HG03135 (cell line): ENCODE data around the gene KLK7.
"Not testable (repeated sequence)": the region's sequence is repeated elsewhere in the genome, so short reads cannot be mapped to it uniquely, and the experiment has no call there.

Source experiments
- ATAC-seq: cut with Tn5 transposase; IDR thresholded peaks from one replicate; pipeline ENCODE4 v1.9.1; 2021; ENCODE audit warnings: mild to moderate bottlenecking, moderate library complexity; ENCODE audit not compliant: unreplicated experiment

The KLK7 gene

DNA sequence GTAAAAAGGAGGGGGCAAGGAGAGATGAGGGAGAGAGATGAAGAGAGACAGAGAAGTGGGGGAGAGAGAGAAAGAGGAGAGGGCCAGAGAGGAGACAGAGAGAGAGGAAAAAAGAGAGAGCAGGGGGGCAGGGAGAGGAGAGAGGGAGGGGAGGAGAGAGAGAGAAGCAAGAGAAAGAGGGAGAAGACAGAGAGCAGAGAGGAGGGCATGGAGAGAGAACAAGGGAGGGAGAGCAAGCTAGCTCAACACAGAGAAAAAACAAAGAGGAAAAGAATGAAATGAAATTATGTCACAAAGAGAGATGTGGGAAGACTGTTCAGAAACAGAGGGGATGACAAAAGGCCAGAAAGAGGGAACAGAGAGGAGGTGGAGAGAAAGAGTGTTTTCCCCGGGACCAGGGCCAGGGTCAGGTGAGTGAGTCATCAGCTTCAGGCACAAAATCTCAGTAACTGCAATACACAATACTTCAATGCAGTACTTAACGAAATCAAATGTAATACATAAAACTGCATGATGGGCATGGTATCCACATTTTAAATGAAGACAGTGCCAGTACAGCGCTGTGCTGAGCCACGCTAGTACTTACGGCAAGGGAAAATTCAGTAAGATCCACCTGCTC lies 4.8 kb downstream of the KLK7 start:
- no peak for ATAC-seq

GRCh38 chr19:50977626-50978025 lies 6.1 kb downstream of the KLK7 start:
- no peak for ATAC-seq

- ATAC-seq: no peak
These were observed 8.0 kb downstream of the KLK7 start for GRCh38 chr19:50975766-50976165.

- ATAC-seq: no peak
These were observed 8.8 kb downstream of the KLK7 start for GRCh38 chr19:50974702-50975556.

- ATAC-seq: no peak
These were observed 10.8 kb downstream of the KLK7 start for GRCh38 chr19:50972795-50973376.

- ATAC-seq: not testable (repeated sequence)
These were observed 13.9 kb downstream of the KLK7 start for GRCh38 chr19:50969810-50970209.

DNA sequence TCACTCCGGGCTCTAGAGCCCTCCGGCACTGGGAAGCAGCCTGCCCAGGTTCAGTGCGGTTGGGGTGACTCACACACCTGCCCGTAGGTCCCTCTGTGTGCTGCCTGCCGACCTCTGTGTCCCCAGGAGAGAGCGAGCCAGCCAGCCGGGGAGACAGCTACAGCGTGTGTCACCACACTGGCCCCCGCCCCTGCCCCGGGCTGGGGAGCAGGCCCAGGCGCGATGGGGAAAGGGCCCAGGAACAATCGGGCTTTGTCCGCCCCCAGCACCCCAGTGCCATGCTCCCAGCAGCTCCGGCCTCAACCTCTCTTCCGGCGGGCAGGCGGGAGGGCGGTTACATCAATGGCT lies 14.3 kb downstream of the KLK7 start, which contains the start of gene KLK6:
KLK6 (minus strand) TSS at position 179 of the 348 bp plus-strand sequence. CDS start 1,487 bp downstream, outside the sequence.
- ATAC-seq: no peak

- ATAC-seq: no peak
These were observed 14.9 kb downstream of the KLK7 start for GRCh38 chr19:50968716-50969412.

GRCh38 chr19:50967929-50968715 lies 15.6 kb downstream of the KLK7 start:
- ATAC-seq: no peak

DNA sequence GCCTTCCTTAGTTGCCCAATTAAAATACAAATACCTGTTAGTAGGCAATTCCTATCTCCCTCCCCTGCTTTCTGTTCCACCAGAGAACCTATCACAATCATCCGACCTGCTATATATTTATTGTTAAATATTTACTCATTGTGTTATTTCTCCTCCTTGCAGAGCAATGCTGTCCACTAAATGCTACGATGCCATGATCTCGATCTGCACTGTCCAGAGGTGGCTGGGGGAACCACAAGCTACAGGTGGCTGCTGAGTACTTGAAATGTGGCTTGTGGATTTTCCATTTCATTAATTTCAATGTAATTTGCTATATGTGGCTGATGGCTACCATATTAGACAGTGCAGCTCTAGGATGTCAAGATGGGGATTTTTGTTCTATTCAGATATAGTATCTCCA lies 19.5 kb downstream of the KLK7 start:
- no peak for ATAC-seq

DNA sequence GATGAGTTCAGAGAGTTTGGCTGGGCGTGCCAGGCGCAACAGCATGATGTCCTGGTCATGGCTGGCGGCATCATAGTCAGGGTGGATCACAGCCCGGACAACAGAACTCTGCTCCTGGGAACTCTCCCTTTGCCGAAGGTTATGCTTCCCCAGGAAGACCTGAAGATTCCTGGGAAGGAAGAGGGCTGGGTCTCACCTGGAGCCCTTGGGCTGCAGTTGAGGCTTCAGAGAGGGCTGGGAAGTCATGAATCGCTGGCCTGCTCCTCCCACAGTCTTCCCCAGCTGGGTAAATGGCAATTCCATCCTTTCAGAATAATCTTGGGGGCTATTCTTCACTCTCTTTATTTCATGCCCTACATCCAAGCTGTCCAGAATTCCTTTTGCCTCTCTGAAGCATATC lies 20.3 kb downstream of the KLK7 start:
- ATAC-seq: no peak

GRCh38 chr19:50962245-50962644 lies 21.5 kb downstream of the KLK7 start:
- ATAC-seq: no peak

DNA sequence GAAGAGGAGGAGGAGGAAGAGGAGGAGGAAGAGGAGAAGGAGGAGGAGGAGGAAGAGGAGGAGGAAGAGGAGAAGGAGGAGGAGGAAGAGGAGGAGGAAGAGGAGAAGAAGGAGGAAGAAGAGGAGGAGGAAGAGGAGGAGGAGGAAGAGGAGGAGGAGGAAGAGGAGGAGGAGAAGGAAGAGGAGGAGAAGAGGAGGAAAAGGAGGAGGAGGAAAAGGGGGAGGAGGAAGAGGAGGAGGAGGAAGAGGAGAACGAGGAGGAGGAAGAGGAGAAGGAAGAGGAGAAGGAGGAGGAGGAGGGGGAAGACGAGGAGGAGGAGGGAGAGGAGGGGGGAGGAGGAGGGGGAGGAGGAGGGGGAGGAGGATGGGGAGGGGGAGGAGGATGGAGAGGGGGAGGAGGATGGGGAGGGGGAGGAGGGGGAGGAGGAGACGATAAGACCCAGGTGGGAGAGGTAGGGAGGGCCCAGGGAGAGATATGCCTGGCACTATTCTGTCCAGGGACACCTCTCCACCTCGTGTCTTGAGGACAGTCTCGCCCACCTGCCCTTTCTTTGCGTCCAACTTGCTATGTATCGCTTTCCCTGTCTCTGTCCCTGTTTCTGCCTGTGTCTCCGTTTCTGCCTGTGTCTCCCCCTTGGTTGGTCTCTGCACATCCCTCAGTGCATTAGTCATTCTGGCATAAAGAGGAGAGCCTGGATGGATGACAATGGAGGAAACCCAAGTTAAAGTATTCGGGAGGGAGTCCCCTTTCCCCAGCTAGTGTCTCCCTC lies 23.8 kb downstream of the KLK7 start:
- ATAC-seq: no peak

- ATAC-seq: no peak
These were observed 26.1 kb downstream of the KLK7 start for GRCh38 chr19:50957587-50957986.

- ATAC-seq: no peak
These were observed 30.8 kb downstream of the KLK7 start, which contains the start of gene KLK5 for GRCh38 chr19:50952910-50953309. TSS of gene KLK5 (minus strand) at chr19:50953038. CDS start at chr19:50952657, 381 bp downstream.

DNA sequence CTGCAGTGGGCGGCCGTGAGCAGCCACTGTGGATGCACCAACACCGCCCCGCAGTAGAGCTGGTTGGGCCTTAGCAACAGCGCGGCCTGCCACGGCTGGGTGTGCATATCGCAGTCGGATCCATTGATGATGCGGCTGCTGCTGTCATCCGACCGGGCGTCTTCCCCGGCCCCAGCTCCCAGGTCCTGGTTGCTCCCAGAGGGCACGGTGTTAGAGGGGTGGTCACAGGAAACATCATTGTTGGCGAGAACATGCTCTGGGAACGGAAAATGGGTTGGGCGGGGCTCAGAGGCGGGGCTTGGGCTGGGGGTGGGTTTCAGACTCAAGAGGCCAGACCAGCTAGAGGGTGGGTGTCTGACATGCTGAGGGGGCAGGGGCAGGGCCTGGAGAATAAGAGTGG lies 33.9 kb downstream of the KLK7 start:
- ATAC-seq: no peak

DNA sequence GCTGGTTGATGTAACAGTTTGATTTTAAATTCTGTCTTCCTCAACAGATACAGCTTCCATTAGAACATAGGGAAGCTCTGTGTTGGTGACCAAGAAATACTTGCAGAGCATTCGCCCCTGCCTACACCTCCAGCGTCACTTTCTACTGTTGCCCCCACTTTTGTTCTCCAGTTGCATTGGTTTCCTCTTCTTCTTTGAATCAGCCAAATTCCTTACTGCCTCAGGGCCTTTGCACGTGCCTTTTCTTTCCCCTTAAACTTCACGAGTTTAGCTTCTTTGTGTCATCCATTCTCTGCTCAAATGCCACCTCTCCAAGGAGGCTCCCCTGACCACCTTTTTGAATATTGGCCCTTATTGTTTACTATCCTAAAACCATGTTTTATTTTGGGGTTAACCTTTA lies 36.6 kb downstream of the KLK7 start:
- no peak for ATAC-seq

DNA sequence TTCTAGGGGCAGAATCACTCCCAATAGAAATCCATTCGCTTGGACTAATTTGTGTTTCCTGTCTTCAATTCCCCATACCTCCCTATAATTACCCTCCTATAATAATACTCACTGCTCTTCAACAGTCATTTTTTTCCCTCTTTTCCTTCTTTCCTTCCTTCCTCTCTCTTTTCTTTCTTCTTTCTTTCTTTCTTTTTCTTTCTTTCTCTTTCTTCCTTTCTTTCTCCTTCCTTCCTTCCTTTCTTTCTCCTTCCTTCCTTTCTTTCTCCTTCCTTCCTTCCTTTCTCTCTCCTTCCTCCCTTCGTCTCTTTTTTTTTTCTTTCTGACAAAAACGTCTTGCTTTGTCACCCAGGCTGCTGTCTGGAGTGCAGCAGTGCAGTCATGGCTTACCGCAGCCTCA lies 38.9 kb downstream of the KLK7 start:
- no peak for ATAC-seq

DNA sequence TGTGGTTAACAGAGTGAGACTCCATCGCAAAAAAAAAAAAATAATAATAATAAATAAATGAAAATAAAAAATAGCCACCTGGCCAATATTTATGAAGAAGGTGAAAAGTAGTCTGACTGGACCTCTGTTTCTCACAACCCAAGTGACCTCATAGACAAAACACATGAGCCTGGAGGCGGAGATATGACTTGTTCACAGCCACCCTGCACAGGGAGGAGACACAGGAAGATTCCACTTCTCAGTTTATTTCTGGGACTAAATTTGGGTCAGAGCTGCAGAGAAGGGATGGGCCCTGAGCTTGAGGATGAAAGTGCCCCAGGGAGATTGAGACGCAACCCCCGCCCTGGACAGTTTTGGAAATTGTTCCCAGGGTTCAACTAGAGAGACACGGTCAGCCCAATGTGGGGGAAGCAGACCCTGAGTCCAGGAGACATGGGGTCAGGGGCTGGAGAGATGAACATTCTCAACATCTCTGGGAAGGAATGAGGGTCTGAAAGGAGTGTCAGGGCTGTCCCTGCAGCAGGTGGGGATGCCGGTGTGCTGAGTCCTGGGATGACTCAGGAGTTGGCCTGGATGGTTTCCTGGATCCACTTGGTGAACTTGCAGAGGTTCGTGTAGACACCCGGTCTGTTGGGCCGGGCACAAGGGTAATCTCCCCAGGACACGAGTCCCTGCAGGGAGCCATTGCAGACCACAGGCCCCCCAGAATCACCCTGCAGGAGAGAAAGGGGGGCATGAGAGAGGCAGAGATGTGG lies 40.5 kb downstream of the KLK7 start:
- no peak for ATAC-seq
